Measurements from ENCODE around the gene ANXA11.
"Not testable (repeated sequence)": the region's sequence is repeated elsewhere in the genome, so short reads cannot be mapped to it uniquely, and the experiment has no call there.

The ANXA11 gene

DNA sequence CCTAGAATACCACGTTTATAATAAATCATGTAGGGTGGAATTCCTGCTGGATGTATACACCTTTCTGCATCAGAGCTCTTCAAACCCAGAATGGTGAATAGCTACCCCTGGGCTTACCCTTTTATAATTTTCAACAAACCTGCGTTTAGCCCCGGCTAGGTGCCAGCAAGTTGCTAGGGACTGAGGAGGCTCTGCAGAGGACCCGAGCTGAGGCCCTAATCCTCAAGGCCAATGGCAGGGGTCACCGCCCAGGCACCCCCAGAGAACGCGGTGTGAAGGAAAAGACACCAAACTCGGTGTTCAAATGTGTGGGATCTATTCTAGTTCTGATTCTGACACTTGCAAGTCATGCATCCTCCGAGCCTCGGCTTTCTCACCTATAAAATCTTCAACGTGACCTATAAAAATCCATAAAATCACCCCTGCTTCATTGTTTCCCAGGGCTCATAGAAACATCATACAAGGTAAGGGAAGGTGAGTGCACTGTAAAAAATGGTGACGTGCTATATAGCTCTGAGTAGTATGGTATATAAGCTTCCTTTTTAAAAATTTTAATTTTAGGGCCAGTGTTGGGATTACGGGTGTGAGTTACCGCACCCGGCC lies 2.5 kb upstream of the ANXA11 start:
- no peak for DNase-seq

DNA sequence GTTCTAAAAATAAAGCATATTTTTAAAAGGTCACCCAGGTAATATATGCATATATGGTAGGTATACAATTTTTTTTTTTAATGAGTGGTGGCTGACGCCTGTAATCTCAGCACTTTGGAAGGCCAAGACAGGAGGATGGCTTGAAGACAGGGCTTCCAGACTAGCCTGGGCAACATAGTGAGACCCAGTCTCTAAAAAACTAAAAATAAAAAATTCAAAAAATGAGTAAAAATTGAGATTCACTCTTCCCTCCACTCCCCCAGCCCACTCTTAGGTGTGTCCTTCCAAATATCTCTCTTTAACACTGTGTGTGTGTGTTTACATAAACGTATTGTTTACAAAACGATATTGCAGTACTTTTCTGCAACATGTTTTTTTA lies 929 bp upstream of the ANXA11 start:
- no peak for DNase-seq

DNA sequence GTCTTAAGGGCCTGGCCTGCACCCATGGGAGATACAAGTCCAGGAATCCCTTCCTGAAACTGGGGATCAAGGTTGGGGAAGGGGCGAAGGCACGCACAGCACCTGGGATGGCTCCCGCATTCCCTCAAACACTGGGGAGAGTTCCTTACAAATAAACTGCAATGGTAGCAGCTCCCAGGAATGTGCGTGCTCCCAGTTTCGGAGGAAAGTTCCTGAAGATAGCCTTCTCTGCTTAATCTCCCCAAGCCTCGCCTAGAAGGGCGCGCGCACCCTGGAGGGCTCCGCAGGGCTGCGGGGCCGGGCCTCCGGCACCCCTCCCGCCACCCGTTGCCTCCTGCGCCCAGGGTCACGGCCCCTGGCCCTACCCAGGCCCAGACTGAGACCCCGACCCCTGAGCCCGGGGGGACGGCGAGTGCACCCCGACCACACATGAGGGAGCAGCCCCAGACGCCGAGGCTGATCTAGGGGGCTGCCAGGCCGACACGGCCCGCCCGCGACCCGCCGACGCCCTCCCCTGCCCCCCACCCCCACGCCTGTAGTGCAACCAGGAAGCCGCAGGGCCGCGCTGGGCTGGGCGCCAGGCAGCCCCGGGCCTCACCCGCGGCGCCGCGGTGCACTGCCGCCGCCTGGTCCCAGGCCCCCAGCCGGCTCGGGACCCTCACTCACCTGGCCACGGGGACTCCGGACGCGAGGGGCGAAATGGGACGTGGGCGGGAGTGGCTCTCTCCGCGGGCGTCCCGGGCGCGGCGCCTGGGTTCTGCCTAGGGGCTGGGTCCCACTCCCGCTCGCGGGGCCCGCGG lies 460 bp downstream of the ANXA11 start:
- DNase-seq = peak; percentile 33

DNA sequence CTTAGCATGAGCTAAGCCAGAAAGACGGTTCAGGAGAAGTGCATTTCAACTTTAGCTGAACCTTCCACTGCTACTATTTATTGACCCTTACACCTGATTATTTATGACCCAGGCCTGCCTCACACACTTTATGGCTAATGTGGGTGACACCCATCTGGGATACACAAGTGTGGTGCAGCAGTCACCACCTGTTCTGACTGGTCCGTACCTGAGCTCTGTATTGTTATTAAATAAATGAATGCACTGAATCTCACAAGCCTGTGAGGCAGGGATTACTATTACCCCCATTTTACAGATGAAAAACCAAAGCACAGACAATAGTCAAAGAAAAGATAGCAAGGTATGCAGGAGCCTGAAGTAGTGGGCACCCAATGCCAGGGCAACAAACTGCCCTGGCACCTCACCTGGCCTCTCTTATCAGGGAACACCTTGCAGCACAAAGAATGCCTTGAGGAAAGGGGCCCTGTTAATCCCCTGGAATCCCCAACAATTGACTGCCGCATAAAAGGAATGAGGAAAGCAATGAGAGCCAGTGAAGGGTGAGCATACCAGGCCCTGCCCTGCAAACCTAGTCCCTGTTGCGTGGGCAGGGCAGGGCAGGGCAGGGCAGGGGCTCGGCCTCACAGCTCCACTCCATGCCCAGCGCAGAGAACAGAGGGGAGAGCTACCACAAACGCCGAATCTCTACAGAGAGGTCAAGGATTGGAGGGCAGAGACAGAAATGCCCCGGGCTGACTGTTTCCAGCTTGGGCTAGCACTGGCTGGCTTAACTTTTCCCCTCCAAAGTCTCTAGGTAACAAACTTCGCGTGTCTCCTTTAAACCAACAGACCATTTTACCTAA lies 1.3 kb downstream of the ANXA11 start:
- peak; percentile 7 for DNase-seq

DNA sequence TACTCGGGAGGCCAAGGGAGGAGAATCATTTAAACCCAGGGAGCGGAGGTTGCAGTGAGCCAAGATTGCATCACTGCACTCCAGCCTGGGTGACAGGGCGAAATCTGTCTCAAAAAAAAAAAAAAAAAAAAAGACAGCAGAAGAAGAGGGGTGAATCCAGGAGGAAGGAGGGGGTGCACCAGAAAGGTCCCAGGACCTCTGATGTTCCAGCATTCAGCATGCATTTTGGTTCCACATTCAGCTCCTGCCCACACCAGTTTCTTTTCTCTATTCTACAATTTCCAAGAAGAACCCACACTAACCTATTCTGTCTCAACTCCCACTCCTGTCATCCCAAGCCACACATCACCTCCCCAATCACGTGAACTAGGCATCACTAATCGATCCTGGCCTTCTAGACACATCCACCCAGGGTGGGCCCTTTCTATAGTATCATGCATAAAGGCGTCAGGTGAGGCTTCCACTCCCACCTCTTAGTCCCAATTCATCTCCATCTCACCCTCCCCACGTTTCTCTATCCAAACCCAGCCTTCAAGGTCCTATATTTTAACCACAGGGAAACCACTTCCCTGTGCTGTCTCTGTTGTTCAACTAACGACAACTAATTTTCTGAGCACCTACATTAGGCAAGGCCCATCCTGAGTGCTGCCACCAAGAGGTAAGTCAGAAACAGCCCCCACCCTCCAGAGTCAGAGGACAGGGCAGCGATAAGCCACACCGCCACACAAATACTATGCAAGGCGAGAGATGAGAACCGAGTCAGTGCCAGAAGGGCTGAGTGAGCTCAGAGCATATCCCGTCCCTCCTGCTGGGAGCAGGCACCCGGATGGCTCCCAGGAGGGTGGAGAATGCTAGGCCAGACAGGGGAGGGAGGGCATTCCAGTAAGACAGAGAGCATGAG lies 2.2 kb downstream of the ANXA11 start:
- peak; percentile 73 for DNase-seq

DNA sequence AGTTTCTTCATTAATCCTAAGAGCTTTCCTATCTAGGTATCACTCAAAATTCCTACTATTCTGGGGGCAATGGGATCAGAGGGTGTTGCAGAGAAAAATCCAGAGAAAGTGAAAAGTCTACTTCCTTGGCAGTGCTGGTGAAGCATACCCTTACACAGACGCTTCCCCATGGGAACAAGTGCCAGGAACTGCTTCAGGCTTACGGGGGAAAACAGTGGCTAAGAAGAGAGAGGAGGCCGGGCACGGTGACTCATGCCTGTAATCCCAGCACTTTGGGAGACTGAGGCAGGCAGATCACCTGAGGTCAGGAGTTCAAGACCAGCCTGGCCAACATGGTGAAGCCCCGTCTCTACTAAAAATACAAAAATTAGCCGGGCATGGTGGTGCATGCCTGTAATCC lies 2.8 kb downstream of the ANXA11 start:
- not testable (repeated sequence) for DNase-seq

DNA sequence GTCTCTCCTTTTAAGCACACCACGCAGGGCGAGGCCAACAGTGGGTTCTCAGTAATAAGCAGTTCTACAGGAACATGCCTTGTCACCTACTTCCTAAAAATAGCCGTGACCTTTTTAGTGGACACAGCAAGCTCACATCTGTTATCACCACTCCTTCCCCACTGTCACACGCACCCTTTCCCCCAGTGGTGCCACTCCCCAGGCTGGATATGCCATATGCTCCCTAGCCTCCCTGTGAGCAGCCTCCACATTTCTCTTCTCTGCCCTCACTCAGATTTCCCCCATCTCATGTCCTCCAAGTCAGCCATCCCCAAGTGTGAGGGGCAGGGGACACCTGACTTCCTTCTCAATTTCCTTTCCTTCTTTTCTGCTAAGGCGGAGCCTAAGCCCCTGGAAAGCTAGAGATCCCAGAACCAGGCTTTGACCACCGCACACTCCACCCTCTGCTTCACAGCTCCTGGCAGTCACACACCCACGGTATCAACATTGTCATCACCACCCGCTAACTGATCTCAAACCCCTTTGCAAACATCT lies 3.7 kb downstream of the ANXA11 start:
- no peak for DNase-seq

DNA sequence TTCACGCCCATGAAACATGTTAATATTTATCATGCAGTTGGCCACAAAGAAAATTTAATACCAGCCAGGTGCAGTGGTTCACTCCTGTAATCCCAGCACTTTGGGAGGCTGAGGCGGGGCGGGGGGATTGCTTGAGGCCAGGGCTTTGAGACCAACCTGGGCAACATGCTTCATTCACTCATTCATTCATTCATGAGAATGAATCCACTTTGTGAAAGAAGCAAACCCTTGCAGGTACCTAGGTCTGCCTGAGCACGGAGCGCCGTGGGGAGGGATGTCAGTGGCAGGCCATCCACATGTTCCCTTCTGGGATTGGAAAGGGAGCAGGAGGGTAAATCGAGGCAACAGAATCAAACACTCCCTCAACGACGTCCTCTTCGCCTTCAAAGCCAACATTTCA lies 4.7 kb downstream of the ANXA11 start:
- DNase-seq = no peak

DNA sequence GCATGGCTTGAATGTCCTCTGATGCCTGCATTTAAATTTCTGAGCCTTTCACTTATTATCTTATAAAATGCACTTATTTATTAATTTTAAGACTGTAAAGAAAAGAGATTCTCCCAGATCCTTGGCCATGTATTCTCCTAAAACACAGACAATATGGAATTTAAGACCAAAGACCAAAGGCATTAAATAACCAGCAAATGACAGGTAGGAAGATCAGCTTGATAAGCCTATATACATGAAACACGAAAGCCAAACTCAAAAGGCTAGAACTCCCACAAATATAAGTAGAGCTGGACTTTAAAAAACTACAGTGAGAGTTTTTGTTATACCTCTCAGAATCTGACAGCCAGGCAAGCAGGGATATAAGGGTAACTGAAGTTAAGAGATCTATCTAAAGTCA lies 5.1 kb downstream of the ANXA11 start:
- no peak for DNase-seq

DNA sequence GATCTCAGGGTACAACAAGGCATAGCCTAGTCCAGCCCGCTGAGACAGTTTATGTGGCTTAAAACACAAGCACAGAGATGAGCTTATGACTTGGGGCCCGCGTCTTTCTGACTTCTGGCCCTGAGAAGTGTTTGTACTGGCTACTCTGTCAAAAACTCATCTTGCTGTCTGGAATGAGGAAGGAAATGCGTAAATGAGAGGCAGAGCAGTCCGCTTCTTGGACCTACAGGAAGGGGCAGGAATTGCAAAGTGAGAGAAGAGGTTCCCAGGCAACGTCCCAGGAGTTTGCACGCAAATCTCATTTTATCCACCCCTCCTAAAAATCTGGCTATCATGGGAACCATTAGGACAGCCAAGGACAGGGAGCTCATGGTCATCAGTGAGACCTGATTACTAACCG lies 5.5 kb downstream of the ANXA11 start:
- DNase-seq = peak; percentile 14

DNA sequence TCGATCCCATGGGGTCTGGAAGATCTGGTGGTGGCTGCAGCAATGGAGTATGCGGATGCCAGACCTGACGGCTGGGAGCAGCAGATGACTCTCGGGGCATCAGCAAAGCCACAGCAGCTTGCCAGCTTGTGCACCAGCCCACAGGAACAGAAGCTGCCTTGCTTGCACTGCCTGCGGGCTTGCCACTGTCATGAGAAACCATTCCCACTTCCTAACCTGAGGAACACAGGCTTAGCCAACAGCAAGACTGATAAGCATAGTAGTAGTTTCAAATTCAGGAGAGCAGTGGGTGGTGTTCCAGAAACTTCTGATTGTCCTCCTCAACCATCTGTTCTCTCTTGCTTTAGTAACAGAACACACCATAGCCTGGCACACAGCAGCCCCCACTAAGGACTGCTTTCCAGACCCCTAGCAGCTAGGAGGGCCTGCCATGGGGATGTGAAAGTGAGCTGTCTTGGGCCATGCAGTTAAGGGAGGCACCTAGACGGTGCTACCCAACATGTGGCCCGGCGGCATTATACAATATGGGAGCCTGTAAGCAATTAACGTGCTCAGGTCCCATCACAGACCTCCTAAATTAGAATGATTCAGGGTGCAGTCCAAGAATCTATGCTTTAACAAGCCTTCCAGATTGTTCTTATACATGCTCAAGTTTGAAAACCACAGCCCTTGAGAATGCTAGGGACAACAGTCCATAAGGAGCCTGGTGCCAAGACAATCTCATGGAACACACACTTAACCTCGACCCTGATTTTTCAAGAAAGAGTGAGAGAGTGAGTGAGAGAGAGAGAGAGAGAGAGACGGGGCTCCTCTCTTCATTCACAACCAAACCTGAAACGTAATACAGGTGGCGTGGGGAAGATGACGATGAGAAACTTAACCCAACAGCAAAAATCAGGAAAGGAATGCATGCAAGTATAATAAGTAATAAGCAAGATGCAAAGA lies 7.1 kb downstream of the ANXA11 start:
- DNase-seq = no peak

DNA sequence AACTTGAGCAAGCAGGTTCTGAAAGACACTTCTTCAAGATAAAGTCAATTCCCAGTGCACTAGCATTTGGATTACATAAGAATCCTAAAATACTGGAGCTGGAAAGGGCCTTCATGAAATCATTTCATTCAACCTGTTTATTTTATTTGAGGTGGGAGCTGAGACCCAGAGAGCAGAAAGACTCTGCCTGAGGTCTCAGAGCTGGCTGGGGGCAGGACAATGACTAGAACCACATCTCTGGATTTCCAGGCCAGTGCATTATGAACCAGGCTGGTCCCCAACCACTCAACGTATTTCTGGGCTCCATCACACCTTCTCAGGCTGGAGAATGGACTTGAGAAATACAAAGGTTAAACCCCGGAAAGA lies 8.4 kb downstream of the ANXA11 start:
- no peak for DNase-seq

DNA sequence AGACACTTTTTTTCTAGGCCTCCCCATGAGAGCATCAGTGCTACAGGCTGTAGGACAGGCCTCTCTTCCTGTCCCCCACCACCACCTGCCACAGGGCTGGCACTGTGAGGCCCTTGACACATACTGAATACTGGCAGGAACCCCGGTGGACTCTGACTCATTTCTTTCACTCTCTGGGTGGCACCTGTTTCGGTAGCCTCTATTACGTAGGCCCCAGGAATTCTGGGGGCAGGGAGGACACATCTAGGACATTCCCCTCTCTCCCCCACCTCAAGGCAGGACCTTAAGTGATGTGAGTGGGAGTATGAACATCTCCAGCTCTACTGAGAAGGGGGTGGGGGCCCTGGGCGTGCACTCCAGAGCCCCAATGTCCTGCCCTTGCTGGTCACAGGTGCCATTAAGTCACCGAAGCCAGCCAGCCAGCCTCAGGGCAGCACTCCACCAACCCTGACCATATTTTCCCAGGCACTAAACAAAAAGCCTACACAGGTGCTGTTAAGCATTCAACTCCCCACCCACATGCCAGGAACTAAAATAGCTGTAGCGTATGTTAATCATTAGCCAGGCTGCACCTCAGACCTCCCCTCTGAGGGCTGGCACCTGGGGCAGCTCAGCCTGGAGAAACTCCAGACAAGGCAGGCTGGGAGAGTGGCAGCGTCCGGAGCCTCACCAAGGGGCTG lies 8.9 kb downstream of the ANXA11 start:
- DNase-seq = no peak

DNA sequence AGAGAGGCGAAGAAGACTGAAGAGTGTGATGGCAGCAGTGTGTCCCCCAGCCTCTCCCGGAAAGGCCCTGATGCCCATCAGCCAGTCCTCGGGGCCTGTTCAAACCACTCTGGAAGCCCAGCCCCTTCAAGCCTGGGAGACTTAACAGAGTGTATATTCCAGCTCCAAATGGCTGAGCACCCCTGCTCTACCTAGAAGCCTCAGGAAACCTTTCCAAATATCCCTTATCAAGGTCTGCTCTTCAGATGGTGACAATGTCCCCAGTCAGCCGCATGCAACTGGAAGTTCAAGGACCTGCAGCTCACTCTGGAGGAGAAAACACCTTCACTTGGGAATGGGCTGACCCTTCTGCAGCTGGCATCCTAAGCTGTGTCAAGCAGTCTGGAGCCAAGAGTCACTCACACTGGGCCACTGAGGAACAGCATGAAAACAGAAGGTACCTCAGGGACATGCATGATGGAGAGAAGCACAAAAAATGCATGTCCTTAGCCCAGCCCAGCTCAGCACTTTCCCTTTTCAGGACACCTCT lies 10.2 kb downstream of the ANXA11 start:
- DNase-seq = no peak

DNA sequence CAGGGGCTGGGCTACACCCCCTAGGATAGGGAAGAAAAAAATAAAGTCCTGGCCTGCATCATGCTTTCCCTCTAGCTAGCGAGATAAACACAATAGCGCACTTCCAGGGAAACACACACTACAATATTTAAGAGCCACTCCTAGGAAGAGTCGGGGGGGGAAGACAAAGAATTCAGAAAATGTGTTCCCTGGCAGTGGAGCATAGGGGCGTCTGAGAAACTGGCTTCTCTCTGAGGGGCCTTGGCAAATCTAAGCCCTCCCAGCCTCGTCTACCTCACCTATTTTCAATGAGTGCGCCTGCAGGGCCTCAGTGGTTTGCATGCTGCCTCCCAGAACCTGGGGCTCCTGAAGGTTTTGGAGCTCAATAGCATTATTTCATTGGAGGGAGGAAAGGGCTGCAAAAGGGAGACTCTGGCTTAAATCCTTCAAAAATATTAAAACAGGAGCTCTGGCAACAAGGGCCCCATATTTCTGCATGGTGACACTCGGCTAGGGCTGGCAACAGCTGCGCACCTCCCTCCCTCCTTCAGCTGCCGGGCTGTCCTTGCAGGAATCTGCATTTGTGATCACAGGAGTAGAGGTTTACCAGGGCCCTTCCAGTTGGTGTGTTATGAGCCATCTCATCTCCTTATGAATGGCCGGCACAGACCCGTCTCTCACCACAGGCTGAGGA lies 10.8 kb downstream of the ANXA11 start:
- DNase-seq = no peak

DNA sequence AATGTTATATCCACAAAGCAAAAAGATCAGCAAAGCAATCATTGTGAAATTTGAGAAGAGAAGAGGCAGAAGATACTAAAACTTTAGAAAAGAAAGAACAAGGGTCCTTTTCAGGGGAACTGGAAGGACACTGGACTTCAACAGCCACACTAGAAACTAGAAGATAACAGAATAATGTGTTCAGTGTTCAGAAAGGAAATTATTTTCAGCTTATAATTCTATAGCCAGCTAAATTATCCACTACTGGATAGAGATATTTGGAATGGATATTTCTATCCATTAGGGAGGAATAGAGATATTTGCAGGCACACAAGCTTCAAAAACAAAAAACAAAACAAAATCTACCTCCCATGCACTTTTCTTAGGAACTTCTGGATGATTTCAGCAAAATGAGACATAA lies 12.8 kb downstream of the ANXA11 start:
- no peak for DNase-seq

DNA sequence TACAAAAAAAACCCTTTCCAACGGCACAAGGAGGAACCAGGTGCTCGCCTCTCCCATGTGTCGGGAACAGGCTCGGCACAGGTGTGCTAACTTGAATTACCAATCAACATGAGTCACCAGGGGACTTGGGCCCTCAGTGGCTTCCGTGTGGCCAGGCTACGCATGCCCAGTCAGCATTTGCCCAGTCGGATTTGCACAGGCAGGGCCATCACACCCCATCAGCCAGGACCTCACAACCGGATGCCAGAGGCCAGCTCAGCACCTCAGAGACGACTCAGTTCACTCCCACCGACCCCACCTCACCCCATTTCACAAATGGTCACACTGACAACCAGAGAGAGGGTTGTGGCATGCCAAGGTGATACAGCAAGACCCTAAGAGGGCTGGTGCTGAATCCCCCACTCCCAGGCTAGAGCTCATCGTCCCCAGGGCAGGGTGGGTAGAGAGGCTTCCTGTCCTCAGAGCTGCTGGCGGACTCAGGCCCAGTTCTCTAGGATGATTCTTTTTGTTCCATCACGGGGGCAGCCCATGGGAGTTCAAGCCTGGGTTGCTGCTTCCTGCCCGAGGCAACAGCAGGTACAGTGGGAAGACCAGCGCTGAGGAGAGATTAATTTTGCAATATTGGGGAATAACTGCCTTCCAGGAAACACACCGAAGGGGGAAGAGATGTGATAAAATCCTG lies 13.6 kb downstream of the ANXA11 start:
- DNase-seq = no peak

DNA sequence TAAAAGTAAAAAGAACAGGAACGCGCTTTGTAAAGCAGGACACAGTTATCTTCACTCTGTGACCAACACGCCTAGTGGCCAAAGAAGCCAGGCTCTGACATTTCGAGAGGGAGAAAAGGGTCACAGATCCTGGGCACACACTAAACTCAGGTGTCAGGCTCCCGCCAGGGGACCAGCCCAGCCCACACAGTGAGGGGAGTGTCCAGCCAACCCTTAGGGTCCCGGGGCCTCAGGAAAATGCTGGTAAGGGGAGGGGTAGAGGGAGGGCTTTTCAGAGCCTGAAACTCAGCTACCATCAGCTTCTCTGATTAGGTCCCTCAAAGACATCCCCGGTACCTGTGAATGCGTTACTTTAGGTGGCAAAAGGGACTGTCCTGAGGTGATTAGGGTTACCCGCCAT lies 16.6 kb downstream of the ANXA11 start:
- no peak for DNase-seq

Measured in hematopoietic multipotent progenitor cell treated with erythropoietin and hydrocortisone succinate and interleukin-3 and kit ligand, for 8 days (in vitro differentiated cells).